ACC112 (cell line): ENCODE data around the gene TERB2.
"Not testable (repeated sequence)": the region's sequence is repeated elsewhere in the genome, so short reads cannot be mapped to it uniquely, and the experiment has no call there.

Experiments used
- H2AFZ ChIP-seq: fragments of 200-600 bp; sonication (generic); one replicate; pipeline ENCODE4 v1.6.0; 2017; ENCODE audit warnings: antibody characterized with exemption, low read length; ENCODE audit not compliant: unreplicated experiment
- H3K27ac ChIP-seq: fragments of 200-600 bp; sonication (generic); 2 replicates; pipeline ENCODE4 v1.5.1; 2014; ENCODE audit warnings: low read depth, mild to moderate bottlenecking, antibody characterized with exemption, low read length, moderate library complexity
- H3K27me3 ChIP-seq: fragments of 200-600 bp; sonication (generic); 2 replicates; pipeline ENCODE4 v1.6.1; 2014; ENCODE audit warnings: mild to moderate bottlenecking, antibody characterized with exemption, low read length, moderate library complexity, mixed read lengths; ENCODE audit not compliant: insufficient read depth
- H3K36me3 ChIP-seq: fragments of 200-600 bp; sonication (generic); 2 replicates; pipeline ENCODE4 v1.6.1; 2016; ENCODE audit warnings: mild to moderate bottlenecking, antibody characterized with exemption, low read length, moderate library complexity, mixed read lengths; ENCODE audit not compliant: insufficient read depth
- H3K4me1 ChIP-seq: fragments of 200-600 bp; sonication (generic); one replicate; pipeline ENCODE4 v1.6.1; 2016; ENCODE audit warnings: low read length, mixed read lengths; ENCODE audit not compliant: insufficient read depth, unreplicated experiment, control insufficient read depth
- H3K4me3 ChIP-seq: fragments of 200-600 bp; sonication (generic); 2 replicates; pipeline ENCODE4 v1.5.1; 2014; ENCODE audit warnings: mild to moderate bottlenecking, low read depth, low read length
- H3K79me2 ChIP-seq: fragments of 200-600 bp; sonication (generic); one replicate; pipeline ENCODE4 v1.6.0; 2016; ENCODE audit warnings: low read length; ENCODE audit not compliant: control insufficient read depth, unreplicated experiment, insufficient read depth

The TERB2 gene, protein sequence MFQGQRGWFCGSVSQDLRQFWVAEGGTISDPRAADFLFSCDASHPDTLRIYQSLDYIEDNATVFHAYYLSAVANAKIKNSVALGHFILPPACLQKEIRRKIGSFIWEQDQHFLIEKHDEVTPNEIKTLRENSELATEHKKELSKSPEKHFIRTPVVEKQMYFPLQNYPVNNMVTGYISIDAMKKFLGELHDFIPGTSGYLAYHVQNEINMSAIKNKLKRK

DNA sequence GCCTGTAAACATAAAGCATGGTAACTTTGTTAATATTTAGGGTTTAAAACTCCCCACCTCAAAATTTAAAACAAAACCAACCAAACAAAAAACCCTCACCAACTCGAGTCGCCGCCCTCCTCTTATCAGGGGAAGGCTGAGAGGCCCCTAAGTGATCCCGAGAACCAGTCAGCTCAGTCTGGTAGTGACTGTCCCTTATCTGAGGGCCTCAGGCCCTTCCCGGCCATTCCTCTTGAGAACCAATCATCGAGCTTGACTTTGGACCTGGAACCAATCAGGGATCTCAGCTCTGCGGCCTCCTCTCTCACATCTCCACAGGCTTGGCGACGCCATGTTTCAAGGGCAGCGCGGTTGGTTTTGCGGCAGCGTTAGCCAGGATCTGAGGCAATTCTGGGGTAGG lies at the start of gene TERB2:
TERB2 (plus strand) TSS at position 300 of the 400 bp plus-strand sequence; CDS start at position 332, 32 bp downstream.
- Histone ChIP-seq H3K27me3 (no peaks in the 10 kb centered on the region), H3K27ac (no peak within 1 kb of the TSS), H3K4me3 (no peak within 1 kb of the TSS), H2AFZ (no peak within 1 kb of the TSS), H3K79me2 (no peaks in the 10 kb centered on the region), H3K36me3 (no peaks in the 10 kb centered on the region), H3K4me1 (no peaks in the 10 kb centered on the region)

DNA sequence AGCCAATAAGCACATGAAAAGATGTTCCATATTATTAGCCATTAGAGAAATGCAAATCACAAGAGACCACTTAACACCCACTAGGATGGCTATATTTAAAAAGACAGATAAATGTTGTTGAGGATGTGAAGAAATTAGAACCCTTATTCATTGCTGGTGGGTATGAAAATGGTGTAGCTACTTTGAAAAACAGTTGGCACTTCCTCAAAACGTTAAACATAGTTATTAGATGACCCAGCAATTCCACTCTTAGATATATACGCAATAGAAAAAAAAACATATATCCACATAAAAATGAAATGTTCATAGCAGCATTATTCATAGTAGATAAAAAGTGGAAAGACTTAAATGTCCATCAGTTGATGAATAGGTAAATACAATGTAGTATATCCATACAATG lies 47.1 kb upstream of the TERB2 start:
- H3K4me1 ChIP-seq = no peaks in the 10 kb centered on the region
- H3K4me3 ChIP-seq = no peak overlapping the region
- H3K27me3 ChIP-seq = no peaks in the 10 kb centered on the region
- H3K27ac ChIP-seq = no peak overlapping the region
- no peak overlapping the region for H2AFZ ChIP-seq
- H3K36me3 ChIP-seq = no peaks in the 10 kb centered on the region
- no peaks in the 10 kb centered on the region for H3K79me2 ChIP-seq

DNA sequence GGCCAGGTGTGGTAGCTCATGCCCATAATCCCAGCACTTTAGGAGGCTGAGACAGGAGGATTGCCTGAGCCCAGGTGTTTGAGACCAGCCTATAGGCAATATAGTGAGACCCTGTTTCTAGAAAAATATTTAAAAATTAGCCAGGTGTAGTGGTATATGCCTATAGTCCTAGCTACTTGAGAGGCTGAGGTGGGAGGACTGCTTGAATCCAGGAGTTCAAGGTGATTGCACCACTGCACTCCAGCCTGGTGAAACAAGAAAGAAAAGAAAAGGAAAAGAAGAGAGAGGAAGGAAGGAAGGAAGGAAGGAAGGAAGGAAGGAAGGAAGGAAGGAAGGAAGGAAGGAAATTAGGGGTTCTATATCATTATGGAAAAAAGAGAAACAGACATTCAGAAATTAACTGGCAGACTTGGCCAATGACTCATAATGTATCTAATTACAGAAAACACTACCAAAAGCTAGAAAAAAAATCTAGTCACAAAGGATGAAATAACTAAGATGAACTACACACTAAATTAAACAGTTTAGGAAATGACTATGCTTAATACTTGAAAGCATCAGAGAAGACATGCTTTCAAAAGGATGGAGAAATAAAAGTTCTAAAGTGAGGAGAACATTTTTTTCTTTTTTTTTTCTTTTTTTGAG lies 45.4 kb upstream of the TERB2 start:
- Histone ChIP-seq H2AFZ (no peak overlapping the region), H3K36me3 (no peaks in the 10 kb centered on the region), H3K79me2 (no peaks in the 10 kb centered on the region), H3K4me1 (no peaks in the 10 kb centered on the region), H3K27me3 (no peaks in the 10 kb centered on the region), H3K4me3 (no peak overlapping the region), H3K27ac (no peak overlapping the region)

DNA sequence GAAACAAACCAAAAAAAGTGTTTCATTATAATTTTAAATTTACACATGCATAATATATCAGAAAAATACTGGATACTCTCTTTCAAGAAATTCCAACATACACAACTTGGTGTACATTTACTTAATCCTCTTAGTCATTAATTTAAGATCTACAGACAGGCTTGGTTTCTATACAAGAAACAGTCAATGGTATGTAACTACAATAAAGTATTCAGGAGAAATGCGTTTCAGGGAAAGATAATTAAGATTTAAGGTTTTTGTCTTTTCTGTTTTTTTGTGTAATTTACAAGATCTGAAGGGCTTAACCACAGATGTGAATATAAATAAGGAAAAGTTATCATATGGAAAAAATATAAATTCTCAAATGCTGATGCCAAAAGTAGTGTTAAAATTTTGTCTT lies 44.3 kb upstream of the TERB2 start:
- not testable (repeated sequence) for H3K4me1 ChIP-seq, H3K27me3 ChIP-seq, H3K36me3 ChIP-seq, H2AFZ ChIP-seq, H3K4me3 ChIP-seq, H3K79me2 ChIP-seq, H3K27ac ChIP-seq

DNA sequence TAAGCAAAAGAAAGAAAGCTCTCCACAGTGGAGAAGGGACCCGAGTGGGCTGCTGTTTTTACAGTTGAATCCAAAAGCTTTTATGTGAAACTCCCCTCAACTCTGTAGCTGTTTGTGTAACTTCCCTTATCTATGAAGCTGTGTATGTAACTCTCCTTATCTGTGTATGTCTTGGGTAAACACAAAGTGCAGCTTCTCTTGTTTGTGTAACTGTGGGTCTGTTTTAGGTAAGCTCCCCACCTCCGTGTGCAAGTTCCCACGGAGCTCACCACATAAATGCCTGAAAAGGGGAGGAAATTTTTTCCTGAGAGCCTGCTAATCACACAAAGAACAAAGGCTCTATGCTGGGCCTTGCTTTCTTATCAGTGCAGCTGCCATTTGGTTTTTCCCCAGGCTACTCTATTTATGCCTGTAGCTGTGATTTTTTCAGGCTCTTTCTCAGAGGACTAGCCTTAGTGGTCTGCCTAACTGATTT lies 43.5 kb upstream of the TERB2 start:
- not testable (repeated sequence) for H3K4me3 ChIP-seq, H3K27me3 ChIP-seq, H3K36me3 ChIP-seq, H3K27ac ChIP-seq, H2AFZ ChIP-seq, H3K4me1 ChIP-seq, H3K79me2 ChIP-seq

DNA sequence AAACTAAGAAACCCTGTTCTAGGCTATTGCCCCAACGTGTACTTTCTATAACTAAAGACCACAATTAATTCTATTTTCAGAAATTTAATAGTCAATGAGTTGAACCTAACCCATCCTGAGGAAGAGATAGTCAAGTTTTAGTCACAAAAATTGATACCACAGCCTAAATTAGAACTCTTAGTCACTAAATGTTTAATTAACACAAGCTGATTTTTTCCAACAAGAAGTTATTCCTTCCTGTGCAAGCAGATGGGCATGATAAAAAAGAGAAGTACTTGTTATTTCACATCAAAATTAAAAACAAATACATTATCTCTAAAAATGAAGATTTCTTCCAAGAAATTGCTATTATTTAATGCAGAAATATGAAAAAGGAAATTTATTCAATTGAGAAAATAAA lies 38.4 kb upstream of the TERB2 start:
- H3K4me1 ChIP-seq = no peaks in the 10 kb centered on the region
- H3K4me3 ChIP-seq = no peak overlapping the region
- no peaks in the 10 kb centered on the region for H3K36me3 ChIP-seq
- H3K79me2 ChIP-seq = no peaks in the 10 kb centered on the region
- H3K27me3 ChIP-seq = no peaks in the 10 kb centered on the region
- H3K27ac ChIP-seq = no peak overlapping the region
- H2AFZ ChIP-seq = no peak overlapping the region

DNA sequence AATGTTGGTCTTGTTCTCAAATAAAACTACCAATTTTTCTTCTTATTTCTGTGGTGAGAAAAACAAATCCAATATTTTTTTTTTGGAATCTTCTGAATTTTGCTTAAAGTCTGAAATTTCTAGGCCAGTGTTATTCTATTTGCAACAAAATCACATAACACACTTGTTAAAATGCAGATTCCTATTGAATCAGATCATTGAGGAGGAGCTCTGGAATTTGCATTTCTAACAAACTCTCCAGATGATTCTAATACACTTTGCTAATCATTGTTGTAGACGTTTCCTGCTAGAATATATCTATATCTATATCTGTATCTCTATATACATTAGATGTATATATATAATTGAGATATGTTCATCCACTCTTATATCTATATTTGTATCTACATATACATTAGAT lies 27.8 kb upstream of the TERB2 start:
- not testable (repeated sequence) for H3K36me3 ChIP-seq, H3K79me2 ChIP-seq, H3K4me3 ChIP-seq, H3K27ac ChIP-seq, H2AFZ ChIP-seq, H3K27me3 ChIP-seq, H3K4me1 ChIP-seq

DNA sequence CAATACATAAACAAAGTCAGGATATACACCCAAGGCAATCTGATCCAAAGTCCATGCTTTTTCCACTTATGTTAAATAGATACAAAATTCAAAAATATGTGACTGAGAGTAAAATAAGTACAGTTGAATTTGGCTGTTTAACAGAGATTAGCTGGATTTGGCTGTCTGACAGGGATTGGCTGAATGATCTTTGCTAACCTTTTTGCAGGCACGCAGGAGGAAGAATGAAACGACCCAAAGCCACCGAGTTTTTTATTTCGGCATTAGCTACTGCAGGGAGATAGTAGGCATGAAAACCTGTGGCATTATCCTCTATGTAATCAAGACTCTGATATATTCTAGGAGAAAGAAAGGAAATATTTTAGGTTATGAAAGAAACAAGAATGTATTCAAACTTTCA lies 26.2 kb upstream of the TERB2 start:
- not testable (repeated sequence) for H3K36me3 ChIP-seq, H3K79me2 ChIP-seq, H2AFZ ChIP-seq, H3K27me3 ChIP-seq, H3K4me1 ChIP-seq, H3K4me3 ChIP-seq, H3K27ac ChIP-seq

DNA sequence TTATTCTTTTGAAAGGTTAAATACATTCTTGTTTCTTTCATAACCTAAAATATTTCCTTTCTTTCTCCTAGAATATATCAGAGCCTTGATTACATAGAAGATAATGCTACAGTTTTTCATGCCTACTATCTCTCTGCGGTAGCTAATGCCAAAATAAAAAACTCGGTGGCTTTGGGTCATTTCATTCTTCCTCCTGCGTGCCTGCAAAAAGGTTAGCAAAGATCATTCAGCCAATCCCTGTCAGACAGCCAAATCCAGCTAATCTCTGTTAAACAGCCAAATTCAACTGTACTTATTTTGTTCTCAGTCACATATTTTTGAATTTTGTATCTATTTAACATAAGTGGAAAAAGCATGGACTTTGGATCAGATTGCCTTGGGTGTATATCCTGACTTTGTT lies 1.8 kb downstream of the TERB2 start:
- H3K4me1 ChIP-seq, H3K36me3 ChIP-seq, H3K4me3 ChIP-seq, H2AFZ ChIP-seq, H3K79me2 ChIP-seq, H3K27me3 ChIP-seq, H3K27ac ChIP-seq: not testable (repeated sequence)

DNA sequence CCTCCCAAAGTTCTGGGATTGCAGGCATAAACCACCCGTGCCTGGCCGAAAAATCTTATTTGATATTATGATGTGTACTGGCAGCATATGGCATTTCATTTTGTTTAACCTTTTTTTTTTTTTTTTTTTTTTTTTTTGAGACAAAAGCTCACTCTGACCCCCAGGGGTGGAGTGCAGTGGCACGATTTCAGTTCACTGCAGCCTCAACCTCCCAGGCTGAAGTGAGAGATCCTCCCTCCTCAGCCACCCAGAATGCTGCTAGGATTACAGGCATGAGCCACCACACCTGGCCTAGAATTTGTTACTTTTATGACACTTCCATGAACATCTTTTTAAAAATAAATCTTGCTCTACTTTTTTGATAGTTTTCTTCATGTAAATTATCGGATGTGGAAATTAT lies 12.0 kb downstream of the TERB2 start:
- no peaks in the 10 kb centered on the region for H3K36me3 ChIP-seq
- H2AFZ ChIP-seq = no peak overlapping the region
- H3K4me1 ChIP-seq = no peaks in the 10 kb centered on the region
- no peak overlapping the region for H3K27ac ChIP-seq
- H3K4me3 ChIP-seq = no peak overlapping the region
- no peaks in the 10 kb centered on the region for H3K27me3 ChIP-seq
- H3K79me2 ChIP-seq = no peaks in the 10 kb centered on the region

DNA sequence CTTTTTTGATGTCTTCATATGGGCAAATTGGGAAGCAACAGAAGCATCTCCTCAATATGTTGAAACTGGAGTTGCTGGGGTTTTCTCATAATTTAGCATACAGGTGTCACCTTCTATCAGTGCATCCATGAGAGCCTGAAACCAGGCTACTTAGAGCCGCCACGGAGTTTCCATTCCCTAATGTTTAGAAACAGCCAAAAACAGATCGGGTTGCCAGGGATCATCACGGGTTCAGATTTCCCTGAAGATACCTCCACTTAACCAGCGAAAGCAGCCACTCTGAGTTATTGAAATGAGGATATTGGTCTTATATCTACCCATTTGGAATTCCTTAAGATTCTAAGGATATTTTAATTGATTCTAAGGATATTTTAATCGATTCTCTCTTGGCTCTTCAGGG lies 14.5 kb downstream of the TERB2 start:
- Histone ChIP-seq H2AFZ (no peak overlapping the region), H3K4me3 (no peak overlapping the region), H3K79me2 (no peaks in the 10 kb centered on the region), H3K36me3 (no peaks in the 10 kb centered on the region), H3K27ac (no peak overlapping the region), H3K27me3 (no peaks in the 10 kb centered on the region), H3K4me1 (no peaks in the 10 kb centered on the region)
